GM21529 (cell line): ENCODE data around the gene KCNH8.

Source experiments
- ATAC-seq: cut with Tn5 transposase; IDR thresholded peaks from one replicate; pipeline ENCODE4 v1.9.1; 2021; ENCODE audit not compliant: unreplicated experiment

KCNH8 gene

DNA sequence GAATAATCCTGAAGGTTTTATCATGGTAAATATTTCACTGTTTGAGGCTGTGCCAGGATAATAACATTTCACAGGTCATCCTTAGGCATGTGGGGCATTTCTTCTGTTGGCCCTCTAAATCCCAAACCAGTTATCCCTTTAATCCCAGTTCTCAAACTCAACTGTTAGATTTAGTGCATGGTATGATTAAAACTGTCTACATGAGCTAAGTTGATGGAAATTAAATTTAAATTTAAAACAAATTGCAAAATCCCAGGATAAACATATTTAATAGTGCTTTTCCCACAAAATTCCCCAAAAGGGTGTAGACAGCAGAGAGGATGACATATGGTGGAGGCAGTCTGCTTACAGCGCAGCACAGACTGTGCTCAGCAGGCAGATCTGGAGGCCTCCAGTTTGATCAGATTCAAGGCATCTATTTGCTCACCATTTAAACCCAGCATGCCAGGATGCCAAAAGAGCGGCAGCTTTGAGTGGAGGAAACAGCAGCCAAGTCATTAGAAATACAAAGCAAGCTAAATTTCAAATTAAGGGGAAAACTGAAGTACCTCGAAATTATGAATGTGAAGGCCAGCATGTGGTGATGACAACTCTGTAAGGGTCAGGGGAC, 325.8 kb downstream of the KCNH8 start:
- no peak for ATAC-seq

DNA sequence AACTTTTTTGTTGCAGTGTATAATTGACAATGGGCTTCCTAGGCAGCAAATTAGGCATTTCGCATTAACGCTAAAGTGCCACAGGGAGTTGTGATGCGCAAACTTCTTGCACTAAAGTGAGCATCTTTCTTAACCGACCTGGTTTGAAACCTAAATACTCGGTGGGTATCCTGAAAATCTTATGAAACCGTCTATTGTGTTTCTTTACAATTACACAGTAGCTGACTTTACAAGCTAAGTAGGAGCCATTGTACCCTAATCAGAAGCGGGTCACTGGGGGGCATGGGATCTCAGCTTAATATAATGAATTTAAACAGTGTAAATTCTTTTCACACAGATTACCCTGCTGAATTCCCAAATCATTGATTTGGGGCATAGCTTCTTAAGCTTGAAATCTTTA, 328.0 kb downstream of the KCNH8 start:
- no peak for ATAC-seq

DNA sequence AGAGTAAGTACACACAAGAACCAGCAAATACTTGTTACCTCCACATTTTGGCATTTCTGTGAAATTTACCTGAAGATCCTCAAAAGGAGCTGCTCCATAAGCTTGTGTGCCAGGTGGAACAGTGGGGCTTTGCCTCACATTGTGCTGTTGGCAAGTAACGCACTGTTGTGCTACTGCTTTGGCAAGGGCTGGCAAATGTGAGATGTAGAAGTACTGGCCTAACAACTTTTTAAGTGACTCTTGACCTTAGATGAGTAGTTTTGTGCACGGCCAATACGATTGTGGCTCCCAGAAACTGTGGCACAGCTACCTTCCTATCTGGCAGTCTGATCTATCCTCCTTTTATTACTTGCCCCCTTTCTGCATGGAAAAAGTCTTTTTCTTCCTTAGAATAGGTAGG, 337.0 kb downstream of the KCNH8 start:
- ATAC-seq: no peak

DNA sequence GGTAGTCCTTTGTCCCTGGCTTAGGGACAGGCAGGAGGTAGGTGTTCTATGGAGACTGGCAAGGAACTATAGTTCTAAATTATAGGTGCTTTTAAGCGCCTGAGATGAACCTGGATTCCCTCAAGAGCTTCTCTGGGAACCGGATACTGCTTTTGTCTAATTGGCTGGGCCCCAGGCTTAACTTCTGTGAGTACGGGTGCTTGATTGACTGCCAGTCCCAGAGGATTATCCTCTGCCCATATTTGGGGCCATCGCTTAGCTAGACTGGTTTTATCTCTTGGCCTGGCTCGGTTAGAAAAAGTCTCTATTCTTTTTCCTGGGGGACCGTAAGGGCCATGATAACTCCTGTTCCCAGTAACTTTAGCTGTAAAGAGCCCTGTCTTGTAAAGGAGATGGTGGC, 339.1 kb downstream of the KCNH8 start:
- no peak for ATAC-seq

DNA sequence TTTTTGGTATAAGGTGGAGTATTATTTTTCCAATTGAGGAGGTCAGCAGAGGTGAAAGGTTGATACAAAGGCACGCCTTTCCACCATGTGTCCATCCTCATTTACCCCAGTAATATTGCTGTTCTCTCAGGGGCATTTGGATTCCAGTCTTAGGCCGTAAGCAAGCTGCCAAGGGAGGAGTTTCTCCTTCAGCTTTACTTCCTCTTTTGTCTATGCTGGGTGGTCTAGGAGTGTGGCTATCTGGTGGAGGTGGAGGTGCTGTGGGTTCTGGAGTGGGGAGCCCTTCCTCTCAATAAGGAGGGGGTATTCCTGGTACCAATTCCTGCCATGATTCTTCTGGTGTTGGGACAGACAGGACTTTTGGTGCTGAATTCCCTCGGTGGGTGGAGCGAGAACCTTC, 340.6 kb downstream of the KCNH8 start:
- no peak for ATAC-seq

DNA sequence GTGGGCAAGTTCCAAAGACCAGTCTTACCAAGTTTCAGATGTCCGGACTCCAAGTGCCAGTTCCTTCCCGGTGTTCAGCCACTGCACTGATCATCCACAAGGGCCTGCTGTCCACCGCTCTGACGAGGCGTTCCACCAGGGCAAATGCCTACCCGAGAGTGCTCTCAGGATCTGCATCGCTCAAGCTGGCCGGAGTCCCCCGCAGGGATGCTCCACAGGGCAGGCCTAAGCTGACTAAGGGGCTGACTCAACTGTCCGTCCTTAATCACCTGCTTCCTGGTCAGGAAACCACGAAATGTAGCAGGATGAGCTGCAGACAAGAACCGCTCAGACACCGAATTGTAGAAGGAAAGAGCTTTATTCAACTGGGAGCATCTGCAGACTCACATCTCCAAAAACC, 341.6 kb downstream of the KCNH8 start:
- no peak for ATAC-seq

DNA sequence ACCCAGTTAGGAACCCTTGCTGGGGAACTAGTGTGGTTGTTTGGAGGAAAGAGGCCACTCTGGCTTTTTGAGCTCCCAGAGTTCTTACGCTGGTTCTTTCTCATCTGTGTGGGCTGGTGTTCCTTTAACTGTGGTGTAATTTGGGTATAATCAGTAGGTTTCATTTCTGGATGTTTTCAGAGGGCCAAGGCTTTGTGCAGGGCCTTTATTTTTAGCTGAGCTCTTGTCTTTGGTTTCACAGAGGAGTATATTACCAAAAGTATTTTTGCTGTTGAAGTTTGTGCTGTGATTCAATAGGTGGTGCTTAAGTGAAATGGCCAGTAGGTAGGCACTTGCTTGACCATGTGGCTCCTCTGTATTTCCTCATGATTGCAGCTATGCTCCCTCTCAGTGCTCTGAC, 357.9 kb downstream of the KCNH8 start:
- ATAC-seq: no peak

DNA sequence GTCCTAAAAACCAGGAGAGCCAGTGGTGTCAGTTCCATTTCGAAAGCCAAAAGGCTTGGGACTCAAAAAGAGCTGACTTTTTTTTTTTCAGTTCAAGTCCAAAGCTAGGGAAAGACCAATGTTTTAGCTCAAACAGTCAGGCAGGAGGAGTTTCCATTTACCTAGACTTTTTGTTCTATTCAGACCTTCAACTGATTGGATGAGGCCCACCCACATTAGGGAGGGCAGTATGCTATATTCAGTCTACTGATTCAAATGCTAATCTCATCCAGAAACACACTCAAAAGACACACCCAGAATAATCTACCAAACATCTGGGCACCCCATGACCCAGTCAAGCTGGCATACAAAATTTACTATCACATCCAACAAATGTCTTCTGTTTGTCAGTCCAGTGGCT, 374.0 kb downstream of the KCNH8 start:
- ATAC-seq: no peak

DNA sequence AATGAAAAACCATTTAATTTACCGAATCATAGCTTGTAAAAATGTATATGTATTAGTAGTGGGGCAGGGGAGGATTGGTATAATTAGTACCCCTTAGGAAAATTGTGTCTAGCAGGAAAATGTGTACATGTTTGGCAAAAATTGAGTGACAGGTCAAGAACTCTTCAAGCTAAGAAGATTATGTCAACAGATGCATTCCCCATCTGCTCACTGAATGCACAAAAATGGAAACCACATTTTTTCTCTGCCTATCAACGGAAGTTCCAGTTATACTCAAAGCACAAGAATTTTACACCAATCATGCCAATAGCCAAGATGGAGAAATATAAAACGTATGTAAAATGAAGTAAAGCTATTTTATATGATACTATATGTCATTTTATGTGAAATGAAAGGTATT, 377.8 kb downstream of the KCNH8 start:
- ATAC-seq: no peak

DNA sequence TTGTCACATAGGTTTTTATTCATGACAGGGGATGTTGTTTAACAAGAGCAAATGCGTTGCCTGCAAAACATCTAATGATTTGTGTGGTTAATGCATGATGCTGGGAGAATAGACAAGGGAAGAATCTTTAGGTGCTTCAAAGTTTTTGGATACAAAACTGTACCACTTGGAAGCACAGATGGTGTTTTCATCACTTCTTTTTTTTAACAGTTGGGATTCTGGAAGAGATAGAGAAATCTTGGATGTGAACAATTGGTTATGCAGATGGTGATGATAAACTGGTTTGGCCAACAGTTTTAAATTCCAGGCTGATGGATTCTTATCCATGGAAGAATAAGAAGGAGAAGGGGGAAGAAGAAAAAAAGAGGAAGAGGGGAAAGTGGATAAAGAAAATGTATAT, 379.4 kb downstream of the KCNH8 start:
- no peak for ATAC-seq

DNA sequence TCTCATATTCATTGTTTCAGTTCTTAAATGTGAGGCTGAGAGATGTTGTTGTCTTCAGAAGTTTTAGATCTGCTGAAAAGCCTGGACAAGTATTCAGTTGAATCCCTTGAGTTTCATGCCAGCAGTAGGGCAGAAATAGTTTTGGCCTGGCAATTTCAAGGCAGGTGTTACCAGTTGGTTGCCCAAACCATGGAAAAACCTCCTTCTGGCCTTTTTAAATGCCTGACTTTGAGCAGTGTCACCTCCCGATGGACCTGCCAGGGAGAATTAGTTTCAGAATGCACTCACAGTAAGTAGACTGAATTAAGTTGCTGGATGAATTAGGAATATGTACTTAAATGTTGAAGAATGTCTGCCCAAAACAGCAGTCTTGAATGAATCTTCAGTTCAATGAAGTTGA, 383.1 kb downstream of the KCNH8 start:
- ATAC-seq: no peak

DNA sequence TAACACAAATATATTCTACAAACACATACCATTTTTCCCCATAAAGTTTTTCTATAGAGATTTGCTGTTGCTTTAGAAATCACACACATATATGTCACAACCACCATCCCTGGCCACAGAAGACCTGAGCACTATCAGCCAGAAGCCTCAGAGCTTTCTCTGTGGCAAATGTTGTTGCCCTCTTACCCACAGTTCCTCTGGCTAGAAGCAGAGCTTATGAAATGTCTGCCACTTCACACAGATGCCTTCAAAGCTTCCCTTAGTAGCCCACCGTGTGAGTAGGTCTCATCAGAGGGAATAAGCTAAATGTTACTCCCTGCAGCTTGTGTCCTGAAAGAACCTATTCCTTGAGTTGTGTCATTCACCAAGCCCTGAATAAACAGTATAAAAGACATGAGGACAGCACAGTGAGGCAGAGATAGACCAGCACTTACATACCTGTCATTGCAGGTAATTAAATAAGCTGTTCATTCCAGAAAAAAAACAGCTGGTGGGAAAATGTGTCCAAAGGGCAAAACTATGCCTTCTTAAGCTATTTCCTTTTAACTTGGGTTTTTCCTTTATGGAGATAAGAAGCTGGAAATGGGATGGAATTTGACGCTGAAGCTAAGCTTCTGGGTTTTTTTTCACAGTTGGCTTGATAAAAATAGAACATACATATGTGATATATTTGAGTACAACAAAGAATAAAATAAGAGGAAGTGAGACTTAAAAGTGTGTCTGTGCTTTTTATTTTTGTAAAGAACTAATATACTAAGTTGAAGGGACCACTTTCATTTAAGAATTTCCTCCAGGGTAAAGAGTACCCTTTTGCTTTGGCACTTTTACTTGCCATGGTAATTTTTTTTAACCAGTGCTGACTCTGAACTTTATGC, 391.4 kb downstream of the KCNH8 start:
- peak; percentile 66 for ATAC-seq

DNA sequence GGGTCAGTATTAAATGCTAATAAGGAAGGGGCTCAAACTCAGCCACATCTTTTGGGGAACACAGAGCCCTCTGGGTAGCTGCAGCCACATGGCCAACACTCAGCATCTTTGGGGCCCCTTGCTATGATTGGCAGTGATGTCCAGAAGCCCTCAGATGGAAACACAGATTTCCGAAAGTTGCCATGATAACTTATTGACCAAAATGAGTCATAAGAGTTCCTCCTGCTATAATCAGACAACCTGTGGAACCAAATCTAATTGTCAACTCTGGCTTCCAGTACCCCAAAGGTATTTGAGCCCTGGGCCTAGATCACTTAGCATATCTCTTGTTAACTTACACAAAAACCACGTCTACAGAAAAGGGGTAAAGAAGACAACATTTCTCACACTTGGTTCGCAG, 392.2 kb downstream of the KCNH8 start:
- peak; percentile 40 for ATAC-seq

DNA sequence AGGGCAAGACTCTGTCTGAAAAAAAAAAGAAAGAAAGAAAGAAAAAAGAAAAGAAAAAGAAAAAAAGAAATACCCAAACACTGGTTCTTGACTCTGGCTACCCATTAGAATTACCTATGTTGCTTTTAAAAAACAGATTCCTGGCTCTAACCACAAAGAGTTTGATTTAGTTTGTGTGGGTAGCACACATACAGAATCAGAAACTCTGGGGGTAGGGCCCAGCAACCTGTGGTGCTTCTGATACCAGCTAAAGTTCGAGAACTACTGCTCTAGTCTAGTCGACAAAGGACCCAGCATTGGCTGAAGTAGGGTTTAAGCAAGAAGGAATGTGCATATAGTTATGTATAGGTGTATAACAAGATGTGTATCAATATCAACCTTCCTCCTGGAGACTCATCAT, 393.0 kb downstream of the KCNH8 start:
- no peak for ATAC-seq

DNA sequence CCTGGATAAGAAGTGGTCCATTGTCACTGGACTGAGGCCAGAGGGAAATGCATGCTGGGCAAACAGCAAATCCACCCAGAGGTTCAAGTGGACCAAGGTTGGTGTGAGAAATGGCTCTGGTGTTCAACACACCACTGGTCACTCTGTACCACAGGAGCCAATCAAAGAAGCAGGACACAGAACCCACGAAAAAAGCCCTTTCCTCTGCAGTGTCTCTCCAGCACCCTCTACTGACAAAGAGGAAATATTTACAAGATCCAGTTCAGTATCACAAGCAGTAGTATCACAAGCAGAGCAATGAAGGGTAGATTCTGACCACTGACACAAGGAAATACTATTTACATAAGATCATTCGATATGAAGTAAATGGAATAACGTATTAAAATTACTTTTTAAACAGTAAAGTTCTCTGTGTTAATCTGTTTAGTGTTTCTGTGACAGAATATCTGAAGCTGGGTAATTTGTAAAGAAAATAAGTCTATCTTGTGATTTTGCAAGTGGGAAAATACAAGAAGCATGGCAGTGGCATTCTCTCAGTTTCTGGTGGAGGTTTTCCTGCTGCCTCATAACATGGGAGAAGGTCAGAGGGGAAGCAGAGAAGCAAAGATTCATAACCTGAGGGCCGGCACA, 395.0 kb downstream of the KCNH8 start:
- peak; percentile 39 for ATAC-seq

DNA sequence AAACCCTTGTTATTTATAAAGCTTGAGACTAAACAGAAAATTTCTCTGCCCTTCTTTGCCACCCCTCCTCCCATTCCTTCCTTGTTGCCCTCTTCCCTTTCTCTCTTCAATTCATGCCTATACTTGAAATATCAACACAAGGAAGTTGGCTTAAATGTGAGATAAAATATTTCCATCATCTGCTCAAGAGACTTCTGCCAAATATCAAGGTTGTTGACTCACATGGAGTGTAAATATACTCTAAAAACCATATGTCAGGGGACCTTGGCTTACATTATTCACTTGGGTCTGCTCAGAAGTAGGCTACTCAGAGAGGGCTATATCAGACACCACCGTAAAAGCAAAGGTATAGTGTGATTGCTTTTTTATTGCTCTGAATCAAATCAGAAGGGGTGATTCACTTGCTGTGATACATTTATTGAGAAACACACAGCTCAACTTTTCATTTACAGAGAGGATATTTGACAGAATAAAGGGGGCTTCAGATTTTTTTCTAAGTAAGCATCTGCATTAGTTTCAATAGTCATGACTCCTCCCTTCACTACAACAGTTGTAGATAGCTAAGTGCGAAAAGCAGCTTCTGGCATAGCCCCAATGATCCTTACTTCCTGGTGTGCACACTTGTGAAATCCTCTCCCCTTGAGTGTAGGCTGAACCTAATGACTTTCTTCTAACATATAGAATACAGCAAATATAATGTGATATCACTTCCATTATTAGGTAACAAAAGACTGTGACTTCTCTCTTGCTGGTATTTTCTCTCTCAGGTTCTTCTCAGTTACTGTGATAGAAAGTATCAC, 399.6 kb downstream of the KCNH8 start:
- no peak for ATAC-seq

DNA sequence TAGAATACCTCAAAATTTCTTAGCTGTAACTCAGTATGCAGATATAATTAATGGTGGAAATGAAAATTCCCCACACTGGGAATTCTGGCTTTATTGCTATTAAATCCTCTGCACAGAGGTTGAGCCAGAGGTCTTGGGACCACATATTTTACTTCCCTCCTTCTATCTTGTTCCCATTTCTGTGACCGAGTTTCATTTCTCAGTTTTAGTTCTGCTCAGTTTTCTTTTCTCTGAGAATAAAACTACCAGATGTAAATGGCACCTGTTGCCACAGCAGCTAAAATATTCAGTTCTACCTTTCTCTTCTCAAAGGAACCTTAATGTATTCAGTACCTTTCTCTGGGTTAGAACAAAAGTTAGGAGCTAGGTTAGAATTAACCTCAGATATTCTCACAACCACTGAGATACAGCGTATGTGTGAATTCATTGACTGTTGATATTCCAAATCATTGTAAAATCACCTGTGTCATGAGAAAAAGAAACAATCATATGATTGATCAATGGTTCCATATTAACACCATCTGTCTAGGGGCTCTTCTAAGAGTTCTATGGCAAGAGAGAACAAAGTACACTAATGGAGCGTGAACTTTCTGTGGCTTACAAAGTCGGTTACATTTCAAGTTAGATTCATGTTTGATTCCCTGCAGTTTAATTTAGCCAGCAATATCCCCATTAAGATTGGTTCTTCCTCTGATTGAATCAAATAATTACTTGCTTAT, 411.6 kb downstream of the KCNH8 start:
- peak; percentile 97 for ATAC-seq

DNA sequence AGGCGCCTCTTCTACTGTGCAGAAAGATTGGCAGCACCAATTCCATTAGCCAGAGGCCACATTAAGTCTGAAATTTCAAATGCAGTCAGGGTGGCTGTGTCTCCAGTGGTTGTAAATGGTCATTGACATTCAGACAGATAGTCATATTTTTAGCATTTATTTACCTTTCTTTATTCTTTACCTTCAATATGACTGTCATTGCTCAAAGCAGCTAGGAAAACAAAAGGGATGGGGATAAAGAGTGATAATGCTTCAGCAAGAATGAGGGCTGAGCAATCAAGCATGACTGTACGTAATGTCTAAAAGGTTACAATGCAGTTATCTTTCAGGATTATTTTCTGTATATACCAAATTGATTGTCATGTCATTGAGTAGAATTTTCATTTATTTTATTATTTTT, 425.3 kb downstream of the KCNH8 start:
- ATAC-seq: no peak

DNA sequence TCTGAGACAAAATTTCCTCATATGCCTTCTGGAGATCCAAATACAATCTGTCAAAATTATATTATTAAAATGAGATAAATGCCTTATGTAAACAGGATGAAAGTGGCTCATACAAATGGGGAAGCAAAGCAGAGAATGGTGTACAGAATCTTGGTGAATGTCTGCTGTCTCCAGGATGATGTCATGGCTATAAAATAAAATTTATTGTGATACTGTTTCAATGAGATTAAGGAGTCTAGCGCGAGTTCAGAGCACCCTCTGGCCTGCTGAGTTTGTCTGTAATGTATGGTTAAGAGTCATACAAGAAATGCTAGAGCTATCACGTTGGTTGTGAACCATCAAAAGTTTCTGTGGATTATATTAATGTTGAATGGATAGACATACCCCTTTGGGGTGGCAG, 426.0 kb downstream of the KCNH8 start:
- ATAC-seq: no peak

DNA sequence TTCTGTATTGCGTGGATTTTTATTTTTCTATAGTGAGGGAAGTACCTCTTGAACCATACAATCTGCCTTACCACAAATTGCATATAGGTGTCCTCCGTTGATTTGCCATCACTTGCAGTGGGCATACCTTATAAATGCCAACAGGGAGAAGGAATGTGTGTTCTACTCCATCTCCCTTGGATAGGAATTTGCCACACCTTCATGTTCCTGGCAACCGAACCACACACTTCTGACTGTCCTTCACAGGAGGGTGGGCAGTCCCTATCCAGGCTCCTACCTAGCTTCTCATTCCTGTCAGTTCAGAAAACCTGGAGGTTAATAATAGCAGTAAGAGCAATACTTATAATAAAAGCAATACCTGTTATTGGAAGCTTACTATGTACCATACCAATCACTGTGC, 428.0 kb downstream of the KCNH8 start:
- ATAC-seq: no peak
